Stimulated activated CD8-positive, alpha-beta memory T cell treated with anti-CD3 and anti-CD28 coated beads, Interleukin-15, amount 100 ng/mL, for 48 hours (primary cell): ENCODE measurements around the gene JKAMP.

Experiments used
- DNase-seq, 2 donors: peaks; one replicate each; pipeline ENCODE4 v3.0.0-alpha.2; 2020; ENCODE audit warnings: low read depth in 2 of 2

The JKAMP gene

GRCh38 chr14:59540852-59541251 lies 56.5 kb downstream of the JKAMP start:
- no peak for DNase-seq

GRCh38 chr14:59541731-59542130 lies 57.4 kb downstream of the JKAMP start:
- no peak for DNase-seq

DNA sequence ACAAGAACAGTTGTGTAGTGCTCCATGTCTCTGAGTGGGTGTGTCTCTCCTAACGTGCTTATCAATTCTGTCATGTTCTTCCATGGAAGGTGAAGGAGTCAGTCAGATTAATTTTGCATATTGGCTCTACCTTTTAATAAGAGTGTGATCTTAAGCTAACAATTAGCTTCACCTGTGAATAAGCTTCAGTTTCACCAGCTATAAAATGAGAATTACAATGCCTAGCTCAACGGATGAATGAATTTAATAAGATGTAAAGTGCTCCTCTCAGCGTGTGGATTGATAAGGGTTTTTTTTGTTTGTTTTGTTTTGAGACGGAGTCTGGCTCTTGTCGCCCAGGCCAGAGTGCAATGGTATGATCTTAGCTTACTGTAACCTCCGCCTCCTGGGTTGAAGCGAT lies 59.6 kb downstream of the JKAMP start:
- no peak for DNase-seq

DNA sequence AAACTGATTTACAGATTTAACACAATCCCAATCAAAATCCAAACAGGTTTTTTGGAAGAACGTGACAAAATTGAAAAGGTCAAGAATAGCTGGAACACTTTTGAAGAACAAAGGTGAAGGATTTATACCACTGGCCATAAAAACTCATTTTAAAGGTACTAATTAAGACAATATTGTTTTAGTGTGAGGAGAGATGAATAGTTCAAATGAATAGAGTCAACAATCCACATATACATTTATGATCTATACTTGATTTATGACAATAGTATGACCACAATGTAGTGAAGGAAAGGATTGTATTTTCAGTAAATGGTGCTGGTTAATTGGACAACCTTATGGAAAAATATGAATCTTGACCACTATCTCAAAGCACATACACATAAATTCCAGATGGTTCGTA lies 63.0 kb downstream of the JKAMP start:
- no peak for DNase-seq
